CD4-positive, alpha-beta T cell treated with Interleukin-21 for 1 hour (primary cell): Measurements from ENCODE around the gene FARP2.
A peak's percentile ranks its signal among the peaks of the same experiment; 100 is the strongest.
"Not testable (repeated sequence)": the region's sequence is repeated elsewhere in the genome, so short reads cannot be mapped to it uniquely, and the experiment has no call there.

Source experiments
- DNase-seq: peaks from one replicate; pipeline ENCODE4 v3.0.0-alpha.2; 2020

Gene FARP2

GRCh38 chr2:241355983-241356870 is at the start of gene FARP2:
Gene FARP2, plus strand, starts transcription at chr2:241356285. Its CDS starts 16,823 bp downstream, at chr2:241373108.
- DNase-seq = peak; percentile 98

GRCh38 chr2:241307055-241307454 is 49.0 kb upstream of the FARP2 start:
- DNase-seq = no peak

- DNase-seq = no peak
Observed at GRCh38 chr2:241308267-241308666, 47.8 kb upstream of the FARP2 start.

GRCh38 chr2:241308832-241309500 is 47.1 kb upstream of the FARP2 start:
- no peak for DNase-seq

GRCh38 chr2:241309684-241310117 is 46.4 kb upstream of the FARP2 start:
- peak; percentile 65 for DNase-seq

GRCh38 chr2:241310917-241311566 is 45.0 kb upstream of the FARP2 start:
- DNase-seq = no peak

- DNase-seq = no peak
Observed at GRCh38 chr2:241312082-241312481, 44.0 kb upstream of the FARP2 start.

- no peak for DNase-seq
Observed at GRCh38 chr2:241313543-241314095, 42.5 kb upstream of the FARP2 start.

- no peak for DNase-seq
Observed at GRCh38 chr2:241314226-241315092, 41.6 kb upstream of the FARP2 start.

- peak; percentile 100 for DNase-seq
Observed at GRCh38 chr2:241315093-241315878, 40.8 kb upstream of the FARP2 start, which contains the start of gene HDLBP. Gene HDLBP, minus strand, starts transcription at chr2:241315672. Its CDS starts 48,803 bp downstream, at chr2:241266869.

- peak; percentile 84 for DNase-seq
Observed at GRCh38 chr2:241315879-241316631, 40.0 kb upstream of the FARP2 start, which contains the start of gene SEPTIN2. Gene SEPTIN2, plus strand, starts transcription at chr2:241315925. Its CDS starts 8,308 bp downstream, at chr2:241324233.

GRCh38 chr2:241316825-241317224 is 39.3 kb upstream of the FARP2 start:
- DNase-seq = no peak

- DNase-seq = no peak
Observed at GRCh38 chr2:241317391-241317790, 38.7 kb upstream of the FARP2 start.

GRCh38 chr2:241318830-241319229 is 37.3 kb upstream of the FARP2 start:
- not testable (repeated sequence) for DNase-seq

- no peak for DNase-seq
Observed at GRCh38 chr2:241320394-241320793, 35.7 kb upstream of the FARP2 start.

- no peak for DNase-seq
Observed at GRCh38 chr2:241321033-241321432, 35.1 kb upstream of the FARP2 start.

- DNase-seq = no peak
Observed at GRCh38 chr2:241321886-241322285, 34.2 kb upstream of the FARP2 start.

- DNase-seq = no peak
Observed at GRCh38 chr2:241323778-241324177, 32.3 kb upstream of the FARP2 start.

GRCh38 chr2:241324775-241325174 is 31.3 kb upstream of the FARP2 start:
- no peak for DNase-seq

GRCh38 chr2:241325257-241325656 is 30.8 kb upstream of the FARP2 start:
- no peak for DNase-seq
